Common myeloid progenitor, CD34-positive (primary cell): ENCODE data around the gene VPS18.
A peak's percentile ranks its signal among the peaks of the same experiment; 100 is the strongest.

Experiments
- CTCF ChIA-PET: fragments of 350-600 bp; sonication (Branson Sonifier 250); formaldehyde crosslinking; loops from one replicate; lab custom pipeline; 2021; ENCODE audit warnings: antibody characterized with exemption; lab: Charles Lee
- POLR2A ChIA-PET: fragments of 350-600 bp; sonication (Branson Sonifier 250); formaldehyde crosslinking; loops from one replicate; lab custom pipeline; 2021; ENCODE audit warnings: antibody characterized with exemption; lab: Charles Lee
- DNase-seq, 3 donors: peaks; one replicate each; pipeline versions ENCODE4 v3.0.0 to v3.0.0-alpha.2; 2013
- H3K27ac ChIP-seq, 2 experiments: 1 replicate in 1 of 2; 2 replicates in 1 of 2; pipeline ENCODE4 v1.7.0; 2013; ENCODE audit warnings: inconsistent platforms in 2 of 2, low read length in 2 of 2, mild to moderate bottlenecking in 2 of 2, low read depth in 1 of 2, moderate library complexity in 1 of 2; ENCODE audit not compliant: severe bottlenecking in 2 of 2, insufficient read depth in 1 of 2, poor library complexity in 1 of 2
- H3K27me3 ChIP-seq, 5 experiments: replicated peaks in 2 of 5; 1 replicate in 3 of 5; 2 replicates in 2 of 5; pipeline versions ENCODE4 v1.6.1 to v1.7.0; 2013; ENCODE audit warnings: low read length in 4 of 5, mild to moderate bottlenecking in 2 of 5, moderate library complexity in 2 of 5, inconsistent platforms in 1 of 5; ENCODE audit not compliant: insufficient read depth in 5 of 5, control insufficient read depth in 4 of 5
- H3K36me3 ChIP-seq, 4 experiments: 1 replicate in 2 of 4; 2 replicates in 2 of 4; pipeline versions ENCODE4 v1.6.1 to v1.7.0; 2013; ENCODE audit warnings: low read length in 3 of 4, control low read depth in 1 of 4, mild to moderate bottlenecking in 1 of 4; ENCODE audit not compliant: control insufficient read depth in 4 of 4, insufficient read depth in 4 of 4
- H3K4me1 ChIP-seq, 4 experiments: 1 replicate in 3 of 4; 2 replicates in 1 of 4; pipeline versions ENCODE4 v1.6.1 to v1.7.1; 2013; ENCODE audit warnings: low read length in 3 of 4, mild to moderate bottlenecking in 3 of 4, control low read depth in 1 of 4, inconsistent platforms in 1 of 4, moderate library complexity in 1 of 4; ENCODE audit not compliant: control insufficient read depth in 4 of 4, insufficient read depth in 4 of 4; ENCODE audit errors: control extremely low read depth in 1 of 4
- H3K4me3 ChIP-seq, 7 experiments: 1 replicate in 4 of 7; 2 replicates in 3 of 7; pipeline versions ENCODE4 v1.5.1 to v1.7.0; 2013; ENCODE audit warnings: mild to moderate bottlenecking in 7 of 7, low read length in 6 of 7, moderate library complexity in 6 of 7, inconsistent platforms in 2 of 7, low read depth in 2 of 7, control low read depth in 1 of 7; ENCODE audit not compliant: insufficient read depth in 4 of 7, control insufficient read depth in 1 of 7; ENCODE audit errors: extremely low read depth in 1 of 7
- H3K9me3 ChIP-seq, 5 experiments: 1 replicate in 4 of 5; 2 replicates in 1 of 5; pipeline versions ENCODE4 v1.6.1 to v1.7.1; 2013; ENCODE audit warnings: low read length in 4 of 5, mild to moderate bottlenecking in 2 of 5, inconsistent platforms in 1 of 5, low read depth in 1 of 5, moderate library complexity in 1 of 5; ENCODE audit not compliant: control insufficient read depth in 4 of 5, insufficient read depth in 2 of 5; ENCODE audit errors: control extremely low read depth in 1 of 5
- WGBS: methylation state at CpG from one replicate; pipeline ENCODE4 v1.1.5; 2013; ENCODE audit not compliant: insufficient coverage; 5-methylcytosine and 5-hydroxymethylcytosine counted together

VPS18 gene

DNA sequence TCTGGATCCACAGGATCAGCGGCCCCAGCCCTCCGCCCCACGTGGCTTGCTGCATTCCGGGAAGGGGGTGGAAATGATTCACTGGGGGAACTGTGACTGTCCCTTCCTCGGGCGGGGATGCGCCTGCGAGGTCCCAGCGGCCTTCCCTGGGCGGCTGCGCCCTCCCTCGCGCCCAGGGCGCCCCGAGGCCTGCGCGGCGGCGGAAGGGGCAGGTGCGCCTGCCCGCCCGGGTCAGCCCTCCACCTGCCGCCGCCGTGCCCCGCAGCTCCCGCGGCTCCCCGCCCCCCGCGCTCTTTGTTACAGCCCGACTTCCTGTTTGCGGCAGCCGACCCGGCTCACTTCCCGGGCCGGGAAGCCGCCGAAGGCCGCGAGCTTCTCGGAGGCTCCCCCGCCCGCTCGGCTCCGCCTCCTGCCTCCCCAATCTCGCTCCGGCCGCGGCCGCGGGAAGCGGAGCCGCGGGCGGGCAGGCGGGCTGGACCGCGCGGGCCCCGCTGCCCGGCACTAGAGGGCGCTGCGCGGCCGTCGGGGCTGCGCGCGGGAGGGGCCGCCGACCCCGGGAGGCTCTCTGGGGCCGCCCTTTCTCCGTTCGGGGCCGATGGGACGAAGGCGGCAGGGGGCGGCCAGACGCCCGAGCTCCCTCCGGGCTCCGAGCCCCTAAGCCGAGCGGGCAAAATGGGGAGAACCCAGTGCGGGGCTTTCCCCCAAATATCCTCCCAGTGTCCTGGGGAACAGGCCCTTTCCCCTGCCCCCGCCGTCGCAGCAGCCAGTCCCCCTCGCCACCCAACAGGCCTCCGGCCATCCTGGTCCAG is 47.5 kb downstream of the VPS18 start:
- POLR2A ChIA-PET: interaction anchor here (0.6 to 1.6 kb wide), 3 partner anchors 10 to 142 kb away, joined by 3 to 7 read pairs (median 5); no protein-coding TSS in a partner anchor

DNA sequence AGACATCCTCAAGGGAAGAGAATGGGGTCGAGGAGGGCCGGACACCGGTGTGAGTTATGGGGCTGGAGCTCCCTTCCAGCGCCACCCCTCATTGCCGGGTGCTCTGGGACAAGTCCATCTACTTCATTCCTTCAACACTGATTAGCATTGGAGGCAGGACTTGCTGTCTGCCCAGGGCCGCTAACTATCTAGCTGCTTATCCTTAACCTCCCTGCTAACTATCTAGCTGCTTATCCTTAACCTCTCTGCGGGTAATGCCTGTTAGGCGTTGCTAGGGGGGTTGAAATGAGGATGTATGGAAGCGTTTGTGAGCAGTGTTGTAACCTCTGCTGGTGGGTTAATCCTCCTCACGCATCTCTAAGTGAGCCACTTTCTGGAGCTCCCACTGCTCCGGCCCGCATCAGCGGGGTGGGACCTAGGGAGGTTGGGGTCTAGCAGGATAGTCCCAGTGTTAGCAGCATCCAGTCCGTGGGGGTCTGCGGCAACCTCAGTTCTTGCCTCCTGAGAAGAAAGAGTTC is 48.1 kb downstream of the VPS18 start:
- ChIA-PET CTCF (interaction anchor here (0.6 to 6.9 kb wide), 20 partner anchors 9 to 108 kb away, joined by 3 to 46 read pairs (median 5); partner anchors contain the start of genes CHAC1 and VPS18), POLR2A (interaction anchor here (1.2 to 1.6 kb wide), 2 partner anchors 9 to 12 kb away, joined by 3 to 7 read pairs; no protein-coding TSS in a partner anchor)
- no peaks in the 10 kb centered on the region for H3K27me3 ChIP-seq
- WGBS: 18% methylated on average over 10 of the region's 15 CpGs
- H3K27ac ChIP-seq: peak overlapping the region in 1 of 2 experiments; percentile 19
- no peaks in the 10 kb centered on the region for H3K9me3 ChIP-seq
- peak in 2 of 3 donors; percentile 69 to 71 for DNase-seq
- H3K4me3 ChIP-seq: peak overlapping the region; percentile 30 to 87 (median 65)
- H3K36me3 ChIP-seq: no peaks in the 10 kb centered on the region
- H3K4me1 ChIP-seq: peaks cover 13 to 44% (median 38%) of the 10 kb centered on the region in 4 experiments

More for the DNA sequence above, 47.5 kb downstream of the VPS18 start:
- no peaks in the 10 kb centered on the region for H3K9me3 ChIP-seq
- peak overlapping the region in 1 of 2 experiments; percentile 19 for H3K27ac ChIP-seq
- CTCF ChIA-PET: interaction anchor here (0.6 to 6.9 kb wide), 24 partner anchors 10 to 109 kb away, joined by 3 to 46 read pairs (median 6); partner anchors contain the start of genes CHAC1 and VPS18
- no peaks in the 10 kb centered on the region for H3K27me3 ChIP-seq
- H3K4me3 ChIP-seq: peak overlapping the region; percentile 30 to 87 (median 65)
- WGBS: under 1% methylated on average over 74 of the region's 92 CpGs
- DNase-seq: peak; percentile 67 to 79 (median 74)
- peaks cover 13 to 44% (median 38%) of the 10 kb centered on the region in 4 experiments for H3K4me1 ChIP-seq
- H3K36me3 ChIP-seq: no peaks in the 10 kb centered on the region

DNA sequence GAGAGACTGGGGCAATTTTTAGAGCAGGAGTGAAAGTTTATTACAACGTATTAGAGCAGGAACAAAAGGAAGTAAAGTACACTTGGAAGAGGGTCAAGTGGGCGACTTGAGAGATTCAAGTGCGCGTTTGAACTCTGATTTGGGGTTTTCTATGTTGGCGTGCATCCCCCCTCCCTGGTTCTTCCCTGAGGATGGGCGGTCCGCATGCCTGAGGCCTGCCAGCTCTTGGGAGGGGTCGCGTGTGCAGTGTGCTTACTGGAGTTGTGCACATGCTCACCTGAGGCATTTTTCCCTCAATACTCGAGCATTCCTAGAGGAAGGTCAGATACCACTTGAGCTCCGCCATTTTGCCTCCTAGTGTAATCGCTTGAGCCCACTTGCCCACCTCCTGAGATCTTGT is 48.6 kb downstream of the VPS18 start:
- no peak for DNase-seq
- ChIA-PET CTCF (interaction anchor here (0.8 to 6.9 kb wide), 15 partner anchors 9 to 108 kb away, joined by 3 to 46 read pairs (median 7); partner anchors contain the start of gene CHAC1), POLR2A (interaction anchor here (1.6 kb wide), 1 partner anchor 9 kb away, joined by 7 read pairs; no protein-coding TSS in a partner anchor)
- H3K27ac ChIP-seq: no peak overlapping the region
- H3K4me1 ChIP-seq: peaks cover 13 to 44% (median 38%) of the 10 kb centered on the region in 4 experiments
- WGBS: 74% methylated on average over 12 of the region's 12 CpGs
- H3K36me3 ChIP-seq: no peaks in the 10 kb centered on the region
- H3K4me3 ChIP-seq: peak overlapping the region in 6 of 7 experiments; percentile 58 to 87 (median 68)
- H3K27me3 ChIP-seq: no peaks in the 10 kb centered on the region
- no peaks in the 10 kb centered on the region for H3K9me3 ChIP-seq

DNA sequence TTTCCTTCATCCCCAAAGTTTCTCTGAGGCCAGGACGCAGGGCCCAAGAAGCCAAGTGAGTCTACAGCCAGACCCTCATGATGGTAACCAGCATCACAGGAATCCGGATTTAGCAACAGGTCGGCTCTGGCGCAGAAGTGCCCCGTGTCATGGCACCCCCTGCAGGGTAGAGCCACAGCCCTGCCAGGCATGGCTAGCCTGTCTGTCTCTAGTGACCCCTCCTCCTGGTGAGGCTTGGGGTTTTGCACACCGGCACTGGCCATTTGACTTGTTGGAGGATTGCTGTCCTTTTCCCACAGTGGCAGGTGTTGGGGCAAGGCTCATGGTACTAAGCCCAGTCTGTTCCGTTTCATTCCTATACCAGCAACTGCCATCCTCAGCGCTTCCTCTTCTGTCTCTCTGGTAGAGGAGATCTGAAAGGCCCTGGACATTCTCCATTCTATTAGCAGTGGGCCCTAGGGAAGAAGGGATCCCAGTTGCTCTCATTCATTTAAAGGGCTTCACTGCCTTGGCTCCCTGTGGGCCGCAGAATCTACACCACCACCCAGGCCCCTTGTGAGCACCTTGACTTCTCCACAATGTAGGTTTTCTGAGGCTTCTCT is 49.6 kb downstream of the VPS18 start:
- DNase-seq: no peak
- no peak overlapping the region for H3K4me3 ChIP-seq
- POLR2A ChIA-PET: no interaction called here
- no peak overlapping the region for H3K27ac ChIP-seq
- H3K9me3 ChIP-seq: no peaks in the 10 kb centered on the region
- H3K4me1 ChIP-seq: peaks cover 13 to 44% (median 38%) of the 10 kb centered on the region in 4 experiments
- H3K36me3 ChIP-seq: no peaks in the 10 kb centered on the region
- CTCF ChIA-PET: interaction anchor here (1.7 to 6.9 kb wide), 6 partner anchors 8 to 74 kb away, joined by 5 to 46 read pairs (median 43); partner anchors contain the start of gene CHAC1
- no peaks in the 10 kb centered on the region for H3K27me3 ChIP-seq
- WGBS: 98% methylated on average over 9 of the region's 9 CpGs

DNA sequence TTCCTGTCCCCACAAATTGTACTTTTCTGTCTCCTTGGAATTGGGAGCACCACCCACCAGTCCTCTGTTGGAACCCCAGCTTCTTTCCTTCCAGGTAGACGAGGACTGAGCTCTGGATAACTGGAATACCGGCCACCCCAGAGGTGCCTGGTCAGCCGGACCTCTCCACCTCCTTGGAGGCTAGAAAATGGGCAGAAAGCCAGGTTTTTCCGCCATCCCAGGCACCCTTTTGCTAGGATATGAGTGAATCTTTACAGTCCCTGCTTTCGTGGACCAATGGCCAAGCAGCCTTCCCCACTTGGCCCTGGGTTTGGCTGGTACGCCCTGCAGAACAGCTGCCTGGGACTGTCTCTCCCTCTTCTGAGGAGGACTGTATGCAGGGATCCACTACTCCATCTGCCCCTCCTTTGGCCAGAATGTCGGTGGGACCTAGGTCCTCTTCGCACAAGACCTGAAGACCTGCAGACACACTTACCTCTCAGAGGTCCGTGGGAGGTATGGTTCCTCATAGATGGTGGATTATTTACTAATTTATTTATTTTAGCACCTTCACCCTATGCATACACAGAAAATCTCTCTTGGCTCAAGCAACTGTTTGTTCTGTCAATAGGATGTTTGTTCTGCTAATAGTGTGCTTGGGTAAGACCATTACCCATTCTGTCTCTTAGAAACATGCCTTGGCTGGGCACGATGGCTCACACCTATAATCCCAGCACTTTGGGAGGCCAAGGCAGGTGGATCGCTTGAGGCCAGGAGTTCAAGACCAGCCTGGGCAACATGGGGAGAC is 50.5 kb downstream of the VPS18 start:
- H3K27ac ChIP-seq: no peak overlapping the region
- no peaks in the 10 kb centered on the region for H3K9me3 ChIP-seq
- WGBS: 97% methylated on average over 8 of the region's 11 CpGs
- POLR2A ChIA-PET: no interaction called here
- peaks cover 13 to 50% (median 38%) of the 10 kb centered on the region in 4 experiments for H3K4me1 ChIP-seq
- no peak for DNase-seq
- no peaks in the 10 kb centered on the region for H3K36me3 ChIP-seq
- no peak overlapping the region for H3K4me3 ChIP-seq
- CTCF ChIA-PET: interaction anchor here (1.1 to 6.9 kb wide), 5 partner anchors 18 to 73 kb away, joined by 3 to 44 read pairs (median 5); no protein-coding TSS in a partner anchor
- no peaks in the 10 kb centered on the region for H3K27me3 ChIP-seq
